IMR-90 (cell line): ENCODE data around the gene LDLRAD3.

Source experiments
- BHLHE40 ChIP-seq: fragments of 150-350 bp; IDR thresholded peaks from 2 replicates; pipeline ENCODE4 v1.6.1; 2016; ENCODE audit warnings: mild to moderate bottlenecking, low read depth, low read length
- CEBPB ChIP-seq: IDR thresholded peaks from 2 replicates; pipeline ENCODE4 v1.6.1; 2012; ENCODE audit warnings: low read depth, low read length, improper control_type of control experiment
- CHD1 ChIP-seq: IDR thresholded peaks from 2 replicates; pipeline ENCODE4 v1.6.1; 2012; ENCODE audit warnings: low read depth, low read length, improper control_type of control experiment
- CTCF ChIP-seq: conservative IDR thresholded peaks from 2 replicates; pipeline ENCODE4 v1.5.1; 2012; ENCODE audit warnings: mild to moderate bottlenecking, low read depth, low read length, improper control_type of control experiment
- MAFK ChIP-seq: IDR thresholded peaks from 2 replicates; pipeline ENCODE4 v1.6.1; 2012; ENCODE audit warnings: low read depth, low read length, improper control_type of control experiment
- MXI1 ChIP-seq: IDR thresholded peaks from 2 replicates; pipeline ENCODE4 v1.6.1; 2012; ENCODE audit warnings: low read depth, mild to moderate bottlenecking, low read length, moderate library complexity, borderline replicate concordance
- POLR2A ChIP-seq: IDR thresholded peaks from 2 replicates; pipeline ENCODE4 v1.6.1; 2012; ENCODE audit warnings: mild to moderate bottlenecking, low read depth, low read length
- RAD21 ChIP-seq: IDR thresholded peaks from 2 replicates; pipeline ENCODE4 v1.6.1; 2012; ENCODE audit warnings: low read length, improper control_type of control experiment
- RCOR1 ChIP-seq: IDR thresholded peaks from 2 replicates; pipeline ENCODE4 v1.6.1; 2012; ENCODE audit warnings: mild to moderate bottlenecking, low read length, improper control_type of control experiment; ENCODE audit not compliant: insufficient replicate concordance
- RFX5 ChIP-seq: IDR thresholded peaks from 2 replicates; pipeline ENCODE4 v1.8.0; 2012; ENCODE audit warnings: low read depth, mild to moderate bottlenecking, low read length, moderate library complexity
- SMC3 ChIP-seq: fragments of 150-350 bp; IDR thresholded peaks from 2 replicates; pipeline ENCODE4 v1.6.1; 2016; ENCODE audit warnings: low read depth, mild to moderate bottlenecking, antibody characterized with exemption, low read length, moderate library complexity
- TF ChIP-seq, protein P1 (sequence below): fragments of 150-350 bp; IDR thresholded peaks from 2 replicates; pipeline ENCODE4 v1.6.1; 2017; ENCODE audit warnings: mild to moderate bottlenecking, antibody characterized with exemption, low read length, low read depth

GRCh38 chr11:36000616-36001190 is 56.8 kb downstream of the LDLRAD3 start:
- no peak for TF ChIP-seq CHD1
- TF ChIP-seq MXI1 = no peak
- TF ChIP-seq POLR2A = no peak
- no peak for TF ChIP-seq MAFK
- TF ChIP-seq CTCF = no peak
- no peak for TF ChIP-seq RFX5
- TF ChIP-seq CEBPB = no peak
- TF ChIP-seq, protein P1, sequence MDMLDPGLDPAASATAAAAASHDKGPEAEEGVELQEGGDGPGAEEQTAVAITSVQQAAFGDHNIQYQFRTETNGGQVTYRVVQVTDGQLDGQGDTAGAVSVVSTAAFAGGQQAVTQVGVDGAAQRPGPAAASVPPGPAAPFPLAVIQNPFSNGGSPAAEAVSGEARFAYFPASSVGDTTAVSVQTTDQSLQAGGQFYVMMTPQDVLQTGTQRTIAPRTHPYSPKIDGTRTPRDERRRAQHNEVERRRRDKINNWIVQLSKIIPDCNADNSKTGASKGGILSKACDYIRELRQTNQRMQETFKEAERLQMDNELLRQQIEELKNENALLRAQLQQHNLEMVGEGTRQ = no peak
- no peak for TF ChIP-seq BHLHE40
- TF ChIP-seq RCOR1 = no peak
- TF ChIP-seq SMC3 = no peak
- no peak for TF ChIP-seq RAD21
